ENCODE data around the gene ADRA1B.
"Not testable (repeated sequence)": the region's sequence is repeated elsewhere in the genome, so short reads cannot be mapped to it uniquely, and the experiment has no call there.

The ADRA1B gene

DNA sequence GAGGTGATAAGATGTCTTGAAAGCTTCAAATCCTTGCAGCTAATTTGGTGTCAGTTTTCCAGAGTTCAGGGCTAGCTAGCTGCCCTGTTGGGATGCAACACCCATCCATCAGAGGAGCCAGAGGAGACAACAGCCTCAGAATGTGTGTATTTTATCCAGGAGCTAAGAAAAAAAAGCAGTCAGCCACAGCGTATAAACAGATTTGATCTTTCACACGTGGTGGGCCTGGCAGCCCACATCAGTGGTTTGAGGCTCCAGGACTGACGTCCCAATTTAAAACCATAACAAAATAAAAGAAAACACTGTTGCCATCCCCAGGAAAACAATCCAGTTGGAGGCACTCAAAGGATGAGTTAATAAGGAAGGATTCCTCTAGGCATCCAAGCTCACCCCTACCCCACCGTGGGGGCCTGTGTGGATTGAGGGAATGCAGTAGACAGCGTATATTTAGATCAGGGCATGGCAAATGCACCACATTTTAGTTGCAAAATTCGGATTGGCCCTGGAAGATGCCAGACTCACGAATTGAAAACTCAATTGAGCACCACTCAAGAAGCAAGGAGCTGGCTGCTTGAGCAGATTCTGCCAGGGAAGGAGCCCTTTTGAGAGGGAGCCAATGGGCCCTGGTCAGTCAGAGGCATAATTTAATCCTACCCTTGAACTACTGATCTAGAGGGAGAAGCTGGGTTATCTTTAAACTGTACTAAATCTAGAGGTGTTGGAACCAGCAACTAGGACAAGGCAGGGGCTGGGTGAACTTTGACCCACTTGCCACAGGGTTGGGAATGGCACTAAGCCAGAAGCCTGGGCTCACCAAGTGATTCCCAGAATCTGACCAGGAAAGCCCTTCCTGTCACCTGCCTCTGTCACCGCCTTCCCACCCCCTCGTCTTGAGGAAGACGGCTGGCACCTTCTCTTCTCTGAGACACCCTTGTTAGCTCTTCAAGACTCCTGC is 17.5 kb downstream of the ADRA1B start:
- DNase-seq, result no peak

- DNase-seq, result no peak
Observed at GRCh38 chr5:159935946-159936345, 19.7 kb downstream of the ADRA1B start.

GRCh38 chr5:159936686-159937329 is 20.5 kb downstream of the ADRA1B start:
- DNase-seq, result no peak

DNA sequence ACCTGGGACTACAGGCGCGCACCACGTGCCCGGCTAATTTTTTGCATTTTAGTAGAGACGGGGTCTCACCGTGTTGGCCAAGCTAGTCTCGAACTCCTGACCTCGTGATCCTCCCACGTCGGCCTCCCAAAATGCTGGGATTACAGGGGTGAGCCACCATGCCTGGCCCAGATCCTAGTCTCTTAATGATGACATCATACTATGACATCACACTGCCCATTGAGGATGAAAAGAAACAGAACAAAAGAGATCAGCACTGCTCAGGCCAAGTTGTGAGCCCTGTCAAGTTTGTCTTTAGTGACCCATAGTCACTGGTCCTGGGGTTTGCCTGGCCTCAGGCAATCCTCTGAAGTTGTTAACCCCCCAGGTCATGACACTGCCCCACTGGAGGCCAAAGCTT is 21.3 kb downstream of the ADRA1B start:
- DNase-seq, result no peak

DNA sequence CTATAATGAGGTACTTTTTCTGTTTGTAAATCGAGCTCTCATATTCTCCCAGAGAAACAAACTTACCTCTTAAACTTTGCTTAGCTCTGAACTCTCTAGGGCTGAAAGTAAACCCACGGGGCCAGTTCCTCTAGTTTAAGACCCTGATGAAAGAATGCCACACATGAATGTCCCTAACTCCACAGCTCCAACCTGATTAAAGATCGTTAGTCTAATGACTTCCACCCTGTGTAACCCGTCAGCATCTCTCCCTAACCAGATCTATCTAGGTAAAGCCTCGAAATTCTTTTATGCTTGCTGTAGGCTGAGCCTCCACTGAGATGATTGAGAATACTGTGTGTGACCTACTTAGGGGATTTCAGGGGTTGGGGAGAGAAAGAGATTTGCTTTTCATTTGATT is 27.0 kb downstream of the ADRA1B start:
- no peak for DNase-seq

- DNase-seq, result no peak
Observed at GRCh38 chr5:159944056-159944600, 27.8 kb downstream of the ADRA1B start.

GRCh38 chr5:159945359-159945758 is 29.1 kb downstream of the ADRA1B start:
- DNase-seq, result no peak

DNA sequence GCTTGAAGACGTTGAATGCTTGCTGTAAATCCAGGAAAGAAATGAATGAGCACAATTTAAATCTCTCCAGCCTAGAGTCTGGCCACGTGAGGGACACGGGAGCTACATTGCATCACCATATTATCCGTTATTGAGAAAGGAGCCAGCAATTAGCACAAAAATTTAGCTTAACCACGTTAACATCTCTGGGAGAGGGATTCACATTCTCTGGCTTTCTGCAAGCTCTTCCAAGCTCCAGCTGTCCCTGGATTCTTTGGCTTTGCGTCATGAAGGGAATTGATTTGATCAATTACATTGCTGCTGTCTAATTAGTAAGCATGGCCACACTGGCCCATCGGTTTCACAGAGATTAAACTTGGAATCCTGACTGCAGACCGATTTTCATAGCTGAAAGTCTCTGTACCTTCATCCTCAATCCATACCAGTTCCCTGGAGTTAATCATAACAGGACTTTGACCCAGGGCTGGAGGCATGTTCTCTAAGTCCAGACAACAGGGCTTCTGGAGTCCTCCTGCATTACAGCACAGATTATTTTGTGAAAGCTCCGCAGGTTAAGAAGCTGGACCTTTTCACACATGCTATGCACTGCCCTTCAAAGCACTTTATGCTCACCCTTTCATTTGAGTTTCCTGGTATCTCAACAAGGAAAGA is 31.6 kb downstream of the ADRA1B start:
- no peak for DNase-seq

- DNase-seq, result no peak
Observed at GRCh38 chr5:159951387-159951786, 35.1 kb downstream of the ADRA1B start.

- DNase-seq, result no peak
Observed at GRCh38 chr5:159951834-159952233, 35.6 kb downstream of the ADRA1B start.

DNA sequence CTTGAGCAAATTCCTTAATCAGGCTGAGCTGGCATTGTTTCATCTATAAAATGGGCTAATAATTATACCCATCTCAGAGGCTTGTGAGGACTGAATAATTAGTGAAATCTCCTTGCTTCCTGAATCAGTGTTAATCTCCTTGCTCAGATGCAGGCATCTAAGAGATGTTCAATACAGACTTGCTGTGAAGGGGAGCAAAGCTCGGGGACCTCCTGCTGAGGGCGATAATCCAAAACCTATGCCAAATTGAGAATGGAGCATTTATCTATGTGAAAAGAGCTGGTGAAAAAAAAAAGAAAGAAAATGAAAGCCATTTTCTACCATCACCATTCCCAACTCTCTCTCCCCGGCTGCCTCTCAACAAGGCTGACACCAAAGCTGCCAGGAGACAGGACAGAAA is 37.3 kb downstream of the ADRA1B start:
- DNase-seq, result no peak

DNA sequence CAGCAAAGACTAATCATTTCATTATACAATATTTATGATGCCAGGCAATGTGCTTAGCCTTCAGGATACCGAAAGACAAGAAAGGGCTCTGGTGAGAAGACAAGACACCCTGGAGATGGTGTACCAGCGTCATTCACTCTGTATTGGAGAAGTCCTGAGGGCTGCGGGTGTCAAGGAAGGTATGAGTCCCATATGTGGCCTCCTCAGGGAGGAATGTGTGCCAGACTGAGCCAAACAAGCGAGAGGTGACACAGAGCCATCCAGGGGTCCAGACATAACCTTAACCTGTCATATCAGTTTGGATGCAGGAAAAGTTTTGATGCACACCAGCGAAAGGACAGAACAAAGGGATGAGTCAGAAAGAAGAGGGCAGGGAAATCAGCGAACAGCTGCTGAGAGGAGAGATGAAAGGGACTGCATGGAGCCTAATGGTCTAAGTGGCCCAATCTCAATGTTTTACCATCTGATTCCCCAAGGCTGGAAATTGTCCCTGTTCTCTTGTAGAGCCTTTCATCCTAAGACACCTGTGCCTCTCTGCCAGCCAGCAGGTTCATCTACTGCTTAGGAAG is 38.9 kb downstream of the ADRA1B start:
- no peak for DNase-seq

DNA sequence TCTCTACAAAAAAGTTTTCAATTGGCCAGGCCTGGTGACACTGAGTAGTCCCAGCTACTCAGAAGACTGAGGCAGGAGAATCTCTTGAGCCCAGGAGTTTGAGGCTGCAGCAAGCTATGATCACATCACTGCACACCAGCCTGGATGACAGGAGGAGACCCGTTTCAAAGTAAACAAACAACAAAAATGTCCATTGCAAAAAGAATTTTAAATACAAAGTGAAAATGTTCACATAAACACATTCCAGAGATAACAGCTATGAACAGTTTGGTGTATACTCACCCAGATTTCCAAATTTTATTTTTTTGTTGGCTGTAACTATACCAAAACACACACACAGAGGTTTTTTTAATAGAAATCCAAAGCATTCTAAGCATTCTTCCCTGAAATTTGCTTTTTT is 39.8 kb downstream of the ADRA1B start:
- no peak for DNase-seq

- no peak for DNase-seq
Observed at GRCh38 chr5:159961176-159962160, 45.2 kb downstream of the ADRA1B start.

DNA sequence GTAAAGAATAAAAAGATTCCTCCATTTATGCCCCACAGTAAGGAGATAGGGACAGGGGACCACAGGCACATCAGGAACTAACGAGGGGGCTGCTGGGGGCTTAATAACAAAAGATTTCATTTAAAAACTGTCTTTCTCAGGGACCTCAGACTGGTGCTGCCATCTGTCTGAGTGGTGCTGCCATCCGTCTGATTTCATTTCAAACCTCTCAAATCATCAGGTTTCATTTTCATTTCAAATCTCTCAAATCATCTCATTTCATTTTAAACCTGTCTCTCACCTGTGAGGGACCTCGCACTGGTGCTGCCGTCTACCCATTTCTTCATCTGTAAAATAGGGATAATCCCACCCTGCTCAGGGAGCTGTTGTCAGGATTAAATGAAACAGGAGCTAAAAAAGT is 45.9 kb downstream of the ADRA1B start:
- DNase-seq, result no peak

GRCh38 chr5:159963935-159964334 is 47.7 kb downstream of the ADRA1B start:
- no peak for DNase-seq

- no peak for DNase-seq
Observed at GRCh38 chr5:159965031-159965837, 49.0 kb downstream of the ADRA1B start.

DNA sequence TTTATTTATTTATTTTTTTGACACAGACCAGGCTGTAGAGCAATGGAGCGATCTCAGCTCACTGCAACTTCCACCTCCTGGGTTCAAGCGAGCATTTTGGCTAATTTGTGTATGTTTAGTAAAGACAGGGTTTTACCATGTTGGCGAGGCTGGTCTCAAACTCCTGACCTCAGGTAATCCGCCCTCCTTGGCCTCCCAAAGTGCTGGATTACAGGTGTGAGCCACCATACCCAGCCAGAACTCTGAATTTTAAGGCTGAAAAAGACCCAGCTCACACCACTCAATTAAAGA is 49.5 kb downstream of the ADRA1B start:
- DNase-seq, result not testable (repeated sequence)

- DNase-seq, result no peak
Observed at GRCh38 chr5:159969966-159970365, 53.7 kb downstream of the ADRA1B start.

DNA sequence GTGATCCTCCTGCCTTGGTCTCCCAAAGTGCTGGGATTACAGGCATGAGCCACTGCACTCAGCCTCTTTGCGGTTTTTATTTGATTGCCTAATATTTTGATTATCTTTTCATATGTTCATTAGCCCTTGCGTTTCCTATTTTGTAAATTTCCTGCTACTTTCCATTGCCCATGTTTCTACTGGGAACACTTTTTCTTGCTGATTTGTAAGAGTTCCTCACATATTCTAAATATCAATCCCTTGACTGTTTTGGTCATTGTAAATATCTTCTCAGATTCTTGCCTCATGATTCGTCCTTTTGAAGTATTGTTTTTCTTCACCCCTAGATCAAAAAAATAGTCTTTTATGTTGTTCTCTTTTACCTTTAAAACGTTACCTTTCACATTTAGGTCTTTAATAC is 54.8 kb downstream of the ADRA1B start:
- no peak for DNase-seq

DNA sequence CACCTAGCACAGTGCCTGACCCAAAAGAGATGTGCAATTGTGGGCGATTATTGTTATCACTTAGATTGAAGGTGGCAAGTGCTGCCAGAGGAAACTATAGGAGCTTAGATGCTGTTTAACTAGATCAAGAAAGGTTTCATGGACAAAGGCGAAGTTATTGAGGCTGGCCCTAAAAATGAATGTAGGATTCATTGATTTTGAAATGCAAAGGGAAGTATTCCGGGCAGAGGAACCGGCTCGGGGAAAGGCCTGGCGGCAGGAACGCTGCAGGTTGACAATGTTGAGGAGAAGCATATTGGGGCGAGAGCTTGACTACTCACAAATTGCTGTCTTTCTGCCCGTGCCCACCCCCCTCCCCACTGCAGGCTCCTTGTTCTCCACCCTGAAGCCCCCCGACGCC is 55.2 kb downstream of the ADRA1B start:
- DNase-seq, result no peak

Measured in DMS79 (cell line).